HG02973 (cell line): ENCODE results near the gene ZNF665.
"Not testable (repeated sequence)": the region's sequence is repeated elsewhere in the genome, so short reads cannot be mapped to it uniquely, and the experiment has no call there.

ENCODE experiments used
- ATAC-seq: cut with Tn5 transposase; IDR thresholded peaks from one replicate; pipeline ENCODE4 v1.9.1; 2021; ENCODE audit warnings: moderate library complexity; ENCODE audit not compliant: unreplicated experiment

The ZNF665 gene

GRCh38 chr19:53192771-53193534 is at the start of gene ZNF665:
Gene ZNF665, minus strand, starts transcription at chr19:53193358. Its CDS starts 10,460 bp downstream, at chr19:53182898.
- ATAC-seq, result no peak

- no peak for ATAC-seq
Measured at GRCh38 chr19:53237114-53237777, 44.1 kb upstream of the ZNF665 start.

GRCh38 chr19:53224606-53225005 is 31.4 kb upstream of the ZNF665 start:
- no peak for ATAC-seq

- ATAC-seq, result not testable (repeated sequence)
Measured at GRCh38 chr19:53222716-53223115, 29.6 kb upstream of the ZNF665 start.

- ATAC-seq, result no peak
Measured at GRCh38 chr19:53212703-53213320, 19.7 kb upstream of the ZNF665 start.

GRCh38 chr19:53211554-53211953 is 18.4 kb upstream of the ZNF665 start:
- not testable (repeated sequence) for ATAC-seq

- ATAC-seq, result peak; percentile 58
Measured at GRCh38 chr19:53196777-53197396, 3.7 kb upstream of the ZNF665 start.

- ATAC-seq, result no peak
Measured at GRCh38 chr19:53195265-53195903, 2.2 kb upstream of the ZNF665 start.

- ATAC-seq, result no peak
Measured at GRCh38 chr19:53193535-53194222, 521 bp upstream of the ZNF665 start.

GRCh38 chr19:53190253-53190652 is 2.9 kb downstream of the ZNF665 start:
- ATAC-seq, result no peak

GRCh38 chr19:53189691-53190198 is 3.4 kb downstream of the ZNF665 start:
- ATAC-seq, result not testable (repeated sequence)

GRCh38 chr19:53185155-53185882 is 7.8 kb downstream of the ZNF665 start:
- not testable (repeated sequence) for ATAC-seq

GRCh38 chr19:53183146-53183764 is 9.9 kb downstream of the ZNF665 start:
- no peak for ATAC-seq

GRCh38 chr19:53182202-53182601 is 11.0 kb downstream of the ZNF665 start:
- no peak for ATAC-seq

GRCh38 chr19:53177986-53178385 is 15.2 kb downstream of the ZNF665 start:
- ATAC-seq, result no peak

GRCh38 chr19:53172889-53173288 is 20.3 kb downstream of the ZNF665 start:
- ATAC-seq, result no peak

GRCh38 chr19:53165691-53166091 is 27.5 kb downstream of the ZNF665 start:
- ATAC-seq, result no peak

GRCh38 chr19:53161123-53161522 is 32.0 kb downstream of the ZNF665 start:
- no peak for ATAC-seq

GRCh38 chr19:53160350-53160749 is 32.8 kb downstream of the ZNF665 start:
- no peak for ATAC-seq
